HUES6 (cell line): ENCODE data around the gene U2SURP.

Experiments used
- H3K27ac ChIP-seq: 2 replicates; pipeline ENCODE4 v1.7.0; 2013; ENCODE audit warnings: low read depth, mild to moderate bottlenecking, low read length, inconsistent platforms
- H3K27me3 ChIP-seq: 2 replicates; pipeline ENCODE4 v1.6.1; 2013; ENCODE audit warnings: low read length; ENCODE audit not compliant: control insufficient read depth, insufficient read depth
- H3K36me3 ChIP-seq: 2 replicates; pipeline ENCODE4 v1.6.1; 2013; ENCODE audit warnings: low read length; ENCODE audit not compliant: control insufficient read depth, insufficient read depth
- H3K4me1 ChIP-seq: 2 replicates; pipeline ENCODE4 v1.6.1; 2013; ENCODE audit warnings: low read length; ENCODE audit not compliant: control insufficient read depth, insufficient read depth
- H3K4me3 ChIP-seq: 2 replicates; pipeline ENCODE4 v1.5.1; 2013; ENCODE audit warnings: low read depth, low read length
- H3K9ac ChIP-seq: one replicate; pipeline ENCODE4 v1.6.1; 2013; ENCODE audit warnings: mild to moderate bottlenecking, low read length
- H3K9me3 ChIP-seq: 2 replicates; pipeline ENCODE4 v1.6.1; 2013; ENCODE audit warnings: low read depth, low read length; ENCODE audit not compliant: control insufficient read depth, insufficient read depth

Gene U2SURP

DNA sequence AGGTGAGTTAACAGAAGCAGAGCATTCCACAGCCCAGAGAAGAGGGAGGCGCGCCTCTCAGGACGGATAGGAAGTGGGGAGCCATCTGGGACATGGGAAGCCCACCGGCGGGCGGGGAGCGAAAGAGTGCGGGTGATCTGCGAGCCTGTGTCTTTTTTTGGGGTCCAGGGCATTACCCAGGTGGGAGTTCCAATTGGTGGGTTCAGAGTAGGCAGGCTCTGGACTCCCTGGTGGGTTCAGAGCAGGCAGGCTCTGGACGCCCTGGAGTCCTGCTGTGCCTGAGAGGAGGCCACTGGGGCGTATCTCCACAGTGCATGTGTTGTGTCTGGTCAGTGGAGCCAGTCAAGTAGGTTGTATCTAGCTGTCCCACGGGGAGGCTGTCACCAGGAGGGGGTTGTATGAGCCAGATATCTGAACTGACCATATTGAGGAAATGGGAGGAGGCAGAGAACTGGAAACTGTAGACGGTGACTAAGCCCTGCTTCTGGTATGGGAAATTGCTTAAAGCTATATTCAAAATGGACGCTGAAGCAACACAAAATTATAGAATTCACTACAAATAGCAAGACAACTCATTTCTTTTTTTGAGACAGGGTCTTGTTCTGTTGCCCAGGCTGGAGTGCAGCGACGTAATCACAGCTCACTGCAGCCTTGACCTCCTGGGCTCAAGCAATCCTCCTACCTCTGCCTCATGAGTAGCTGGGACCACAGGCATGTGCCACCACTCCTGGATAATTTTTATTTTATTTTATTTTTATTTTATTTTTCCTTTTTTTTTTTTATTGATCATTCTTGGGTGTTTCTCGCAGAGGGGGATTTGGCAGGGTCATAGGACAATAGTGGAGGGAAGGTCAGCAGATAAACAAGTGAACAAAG, 83.7 kb downstream of the U2SURP start:
- Histone ChIP-seq H3K36me3 (no peaks in the 10 kb centered on the region), H3K27ac (no peak overlapping the region), H3K27me3 (no peaks in the 10 kb centered on the region), H3K4me1 (no peaks in the 10 kb centered on the region), H3K9ac (no peak overlapping the region), H3K9me3 (peaks cover 23% of the 10 kb centered on the region), H3K4me3 (no peak overlapping the region)

DNA sequence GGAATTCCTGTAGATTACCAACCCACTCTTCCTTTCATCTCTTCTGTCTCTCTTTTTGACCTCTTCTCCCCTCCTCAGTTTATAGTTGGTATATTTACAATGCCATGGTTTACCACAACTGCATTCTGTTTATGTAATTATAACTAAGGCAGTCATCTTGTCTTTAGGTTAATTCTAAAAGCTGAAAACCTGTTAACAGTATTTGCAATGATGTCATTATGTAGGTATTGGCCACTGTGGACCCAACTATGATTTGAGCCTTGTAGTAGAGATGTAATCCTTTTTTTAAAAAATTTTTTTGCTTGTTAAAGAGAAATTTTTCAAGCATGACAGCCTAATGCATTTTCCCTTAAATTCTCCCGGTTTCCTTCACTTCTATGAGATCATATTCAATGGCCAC, 87.5 kb downstream of the U2SURP start:
- Histone ChIP-seq H3K27me3 (no peaks in the 10 kb centered on the region), H3K27ac (no peak overlapping the region), H3K36me3 (no peaks in the 10 kb centered on the region)

DNA sequence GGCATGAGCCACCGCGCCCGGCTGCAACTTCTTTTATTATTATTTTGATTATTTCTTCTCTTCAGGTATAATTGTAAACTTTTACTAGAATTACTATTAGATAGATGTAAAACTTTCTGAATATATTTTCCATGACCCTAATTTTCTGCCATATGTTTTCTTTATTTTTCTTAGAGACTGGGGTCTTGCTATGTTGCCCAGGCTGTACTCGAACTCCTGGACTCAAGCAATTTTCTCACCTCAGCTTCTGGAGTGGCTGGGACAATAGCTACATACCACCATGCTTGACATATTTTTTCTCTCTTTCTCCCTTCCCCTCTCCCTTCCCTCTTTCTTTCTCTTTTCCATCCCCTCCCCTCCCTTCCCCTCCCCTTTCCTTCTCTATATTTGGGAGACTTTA, 88.6 kb downstream of the U2SURP start:
- H3K4me1 ChIP-seq = no peaks in the 10 kb centered on the region
- H3K4me3 ChIP-seq = no peak overlapping the region
- H3K9me3 ChIP-seq = peaks cover 9% of the 10 kb centered on the region
- no peaks in the 10 kb centered on the region for H3K36me3 ChIP-seq
- no peak overlapping the region for H3K9ac ChIP-seq
- H3K27me3 ChIP-seq = no peaks in the 10 kb centered on the region
- H3K27ac ChIP-seq = no peak overlapping the region

More for the DNA sequence above, 87.5 kb downstream of the U2SURP start:
- Histone ChIP-seq H3K9ac (no peak overlapping the region), H3K4me1 (no peaks in the 10 kb centered on the region), H3K4me3 (no peak overlapping the region), H3K9me3 (peaks cover 20% of the 10 kb centered on the region)

DNA sequence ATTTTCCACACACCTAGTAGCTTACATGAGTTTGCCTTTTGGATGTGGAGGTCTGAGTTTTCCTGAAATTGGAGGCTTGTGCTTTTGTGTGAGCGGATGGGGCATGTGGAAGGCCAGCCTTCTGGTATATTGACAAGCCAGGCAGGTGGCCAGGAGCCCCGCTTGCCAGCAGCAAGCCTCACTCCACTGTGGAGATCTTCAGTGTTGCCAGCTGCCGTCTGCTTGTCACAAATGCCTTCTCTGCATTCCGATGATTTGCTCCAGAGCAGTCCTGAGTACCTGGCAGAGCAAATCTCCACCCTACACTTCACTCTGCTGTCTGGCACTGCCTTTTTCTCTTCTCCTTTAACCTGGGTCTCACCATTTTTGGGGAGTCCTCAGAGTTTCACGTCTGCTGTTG, 89.1 kb downstream of the U2SURP start:
- Histone ChIP-seq H3K36me3 (no peaks in the 10 kb centered on the region), H3K4me3 (no peak overlapping the region), H3K27me3 (no peaks in the 10 kb centered on the region), H3K9ac (no peak overlapping the region), H3K9me3 (peaks cover 8% of the 10 kb centered on the region), H3K4me1 (no peaks in the 10 kb centered on the region), H3K27ac (no peak overlapping the region)

DNA sequence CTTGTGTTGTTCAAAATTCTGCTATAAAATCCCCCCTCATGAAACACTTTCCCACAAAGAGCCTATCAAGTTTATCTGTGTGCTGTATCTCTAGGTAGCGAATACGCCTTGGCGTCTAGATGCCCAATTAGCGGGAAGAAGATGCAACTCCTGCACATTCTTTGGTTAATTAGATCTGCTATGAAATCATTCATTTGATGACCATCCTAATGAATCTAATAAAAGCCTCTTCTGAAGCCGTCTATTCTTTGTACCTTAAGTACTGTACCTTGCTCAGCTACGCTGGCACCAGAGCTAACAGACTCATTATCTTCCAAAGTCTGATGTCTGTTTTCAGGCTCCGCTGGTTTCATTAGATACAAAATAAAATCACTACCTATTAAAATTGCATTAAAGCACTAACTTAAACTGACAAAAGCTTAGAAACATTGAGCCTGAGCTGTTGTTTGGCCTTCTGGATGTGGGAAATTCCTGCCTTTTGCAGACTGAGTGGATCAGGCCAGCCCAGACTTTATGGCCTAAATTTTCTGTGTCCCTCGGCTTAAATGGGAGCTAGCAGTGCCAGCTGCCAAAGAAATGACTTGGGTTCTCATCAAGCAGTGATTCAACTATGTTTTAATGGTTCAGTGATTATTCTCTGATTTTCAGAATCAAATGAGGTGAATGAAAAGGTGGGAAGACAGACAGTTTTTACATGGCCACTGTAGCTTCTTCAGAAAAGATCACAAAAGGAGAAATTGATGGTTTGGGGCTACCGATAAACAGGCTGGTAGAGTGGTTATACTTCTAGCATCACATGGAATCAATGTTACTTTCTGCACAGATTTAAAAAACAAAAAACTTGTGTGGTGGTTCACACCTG, 89.8 kb downstream of the U2SURP start:
- no peaks in the 10 kb centered on the region for H3K36me3 ChIP-seq
- H3K4me3 ChIP-seq = no peak overlapping the region
- no peaks in the 10 kb centered on the region for H3K27me3 ChIP-seq
- H3K4me1 ChIP-seq = no peaks in the 10 kb centered on the region
- H3K9me3 ChIP-seq = peaks cover 16% of the 10 kb centered on the region
- H3K27ac ChIP-seq = no peak overlapping the region
- H3K9ac ChIP-seq = no peak overlapping the region

DNA sequence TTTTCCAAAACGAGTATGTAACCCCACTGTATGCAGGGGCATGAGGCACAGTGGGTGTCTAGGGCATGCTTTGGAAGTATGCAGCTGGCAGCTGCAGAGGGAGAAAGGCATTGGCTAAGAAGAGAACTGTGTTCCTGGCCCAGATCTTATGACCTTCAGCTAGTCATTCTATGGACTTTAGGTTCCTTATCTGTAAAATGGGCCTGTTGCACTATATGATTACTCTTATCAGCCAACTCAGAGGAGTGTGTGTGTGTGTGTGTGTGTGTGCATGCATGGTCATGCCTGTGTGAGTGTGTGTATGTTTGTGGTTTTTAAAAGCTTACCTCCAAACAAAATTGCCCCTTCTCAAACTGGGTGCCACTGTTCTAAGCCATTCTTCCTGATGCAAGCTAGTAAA, 90.8 kb downstream of the U2SURP start:
- H3K9ac ChIP-seq = no peak overlapping the region
- H3K4me3 ChIP-seq = no peak overlapping the region
- peaks cover 22% of the 10 kb centered on the region for H3K9me3 ChIP-seq
- H3K27ac ChIP-seq = no peak overlapping the region
- no peaks in the 10 kb centered on the region for H3K36me3 ChIP-seq
- no peaks in the 10 kb centered on the region for H3K27me3 ChIP-seq
- no peaks in the 10 kb centered on the region for H3K4me1 ChIP-seq

DNA sequence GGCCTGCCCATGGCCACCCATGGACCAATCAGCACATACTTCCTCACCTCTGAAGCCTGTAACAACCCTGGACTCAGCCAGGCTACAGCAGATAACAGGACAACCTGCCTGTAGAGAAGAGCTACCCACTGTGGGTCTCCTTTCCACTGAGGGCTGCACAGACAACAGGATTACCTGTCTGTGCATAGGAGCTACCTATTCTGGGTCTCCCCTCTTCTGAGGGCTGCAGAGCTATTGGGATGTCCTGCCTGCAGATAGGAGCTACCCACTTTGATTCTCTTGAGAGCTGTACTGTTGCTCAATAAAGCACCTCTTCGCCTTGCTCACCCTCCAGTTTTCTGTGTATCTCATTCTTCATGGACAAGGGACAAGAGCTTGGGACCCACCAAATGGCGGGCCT, 94.4 kb downstream of the U2SURP start:
- Histone ChIP-seq H3K27me3 (no peaks in the 10 kb centered on the region), H3K9me3 (peaks cover 19% of the 10 kb centered on the region), H3K27ac (no peak overlapping the region), H3K4me3 (no peak overlapping the region), H3K36me3 (no peaks in the 10 kb centered on the region), H3K4me1 (no peaks in the 10 kb centered on the region), H3K9ac (no peak overlapping the region)

DNA sequence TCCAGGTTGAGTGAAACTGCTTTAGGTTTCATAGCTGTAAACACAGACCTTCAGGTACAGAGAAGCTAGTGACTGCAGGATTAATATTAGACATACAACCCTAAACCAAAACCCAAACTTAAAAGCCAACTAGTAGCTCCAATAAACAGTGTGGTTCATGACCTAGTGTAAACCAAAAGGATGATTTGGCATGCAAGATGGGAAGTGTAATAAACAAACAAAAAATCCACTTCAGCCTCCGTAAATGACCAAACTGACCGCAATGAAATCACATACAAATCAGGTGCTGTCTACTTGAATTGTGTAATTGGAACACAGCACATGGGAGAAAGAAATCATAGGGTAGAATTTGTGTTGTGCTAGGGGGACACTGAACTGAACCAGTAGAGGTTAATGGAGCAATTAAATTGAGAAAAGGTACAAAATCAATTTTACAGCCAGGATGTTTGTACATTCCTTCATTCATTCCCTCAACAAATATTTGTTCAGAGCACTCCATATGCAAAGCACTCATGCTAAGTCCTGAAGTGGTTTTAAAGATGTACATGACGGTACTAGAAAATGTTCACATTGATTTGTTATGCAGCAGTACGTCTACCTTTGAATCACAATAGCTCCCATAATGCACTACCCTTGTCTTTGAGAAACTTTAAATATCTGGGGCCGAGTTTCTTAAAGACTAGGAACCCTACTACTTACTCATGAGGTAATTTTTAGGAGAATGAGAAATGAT, 96.8 kb downstream of the U2SURP start:
- Histone ChIP-seq H3K9me3 (peaks cover 22% of the 10 kb centered on the region), H3K4me3 (no peak overlapping the region), H3K9ac (no peak overlapping the region), H3K27me3 (no peaks in the 10 kb centered on the region), H3K27ac (no peak overlapping the region), H3K4me1 (no peaks in the 10 kb centered on the region), H3K36me3 (no peaks in the 10 kb centered on the region)

DNA sequence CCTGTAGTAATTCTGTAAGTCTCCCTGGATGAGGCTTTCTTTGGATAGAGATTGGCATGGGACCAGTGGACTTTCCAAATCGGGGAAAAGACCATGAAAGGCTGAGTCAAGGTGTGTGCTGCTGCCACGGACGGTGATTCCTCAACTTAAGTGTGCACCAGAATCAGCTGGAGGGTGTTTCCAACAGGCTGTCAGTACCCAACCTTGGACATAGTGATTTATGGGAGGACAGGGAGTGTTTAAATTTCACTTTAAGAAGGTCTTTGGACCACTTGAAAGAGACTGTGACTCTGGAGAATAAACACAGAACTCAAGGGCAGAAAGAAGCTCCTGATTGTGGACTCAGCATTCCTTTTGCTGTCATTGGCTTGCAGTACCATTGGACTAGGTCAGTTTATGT, 97.8 kb downstream of the U2SURP start:
- no peak overlapping the region for H3K9ac ChIP-seq
- H3K36me3 ChIP-seq = no peaks in the 10 kb centered on the region
- peaks cover 27% of the 10 kb centered on the region for H3K9me3 ChIP-seq
- H3K27me3 ChIP-seq = no peaks in the 10 kb centered on the region
- no peak overlapping the region for H3K27ac ChIP-seq
- H3K4me1 ChIP-seq = no peaks in the 10 kb centered on the region
- no peak overlapping the region for H3K4me3 ChIP-seq

DNA sequence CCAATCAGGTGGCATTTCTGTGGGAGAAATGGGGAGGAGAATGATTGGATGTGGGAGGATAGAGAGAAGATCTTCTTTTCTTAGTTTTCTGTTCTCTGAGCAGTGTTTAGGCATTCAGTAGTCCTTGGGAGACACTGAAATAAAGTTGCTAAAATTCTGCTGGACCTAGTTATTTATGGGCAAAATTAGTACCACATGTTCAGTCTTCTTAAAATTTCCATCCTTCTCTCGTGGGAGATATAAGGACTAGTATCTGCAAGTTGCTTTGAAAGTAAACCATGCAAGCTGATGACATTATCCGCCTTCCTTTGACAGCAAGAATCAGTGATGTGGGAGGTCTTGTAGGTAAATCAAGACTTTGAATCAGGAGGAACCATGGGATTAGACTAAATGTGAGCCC, 98.3 kb downstream of the U2SURP start:
- Histone ChIP-seq H3K27ac (no peak overlapping the region), H3K9me3 (peaks cover 29% of the 10 kb centered on the region), H3K36me3 (no peaks in the 10 kb centered on the region), H3K9ac (no peak overlapping the region), H3K27me3 (no peaks in the 10 kb centered on the region), H3K4me3 (no peak overlapping the region), H3K4me1 (no peaks in the 10 kb centered on the region)
